Measurements from ENCODE around the gene TSHZ2. TPM values are rescaled to one million over a fixed set of nuclear protein-coding genes. Genes with fewer than 3 reads are reported as not detected.

TSHZ2 gene
- total and polyA plus RNA-seq, 2 of the 4 experiments (the other 2 are of a cell fraction): under 0.01 to 0.02 TPM

- Histone ChIP-seq H4K5ac (ENCODE audit: low read depth, low read length) (no peak overlapping the region), H3K23ac (ENCODE audit: low read depth, low read length) (no peak overlapping the region), H3K36me3 (ENCODE audit: control insufficient read depth, insufficient read depth, low read length) (no peaks in the 10 kb centered on the region), H3K27me3 (ENCODE audit: control insufficient read depth, insufficient read depth, low read length) (no peaks in the 10 kb centered on the region), H2AK5ac (ENCODE audit: low read depth, low read length) (no peak overlapping the region), H3K18ac (ENCODE audit: low read depth, low read length) (no peak overlapping the region), H2AFZ (replicated peaks; ENCODE audit: low read length, poor library complexity) (no peak overlapping the region), H3K9me3 (ENCODE audit: control insufficient read depth, insufficient read depth, low read length) (no peaks in the 10 kb centered on the region), H3K4me1 (ENCODE audit: control insufficient read depth, insufficient read depth, low read length) (no peaks in the 10 kb centered on the region), H4K20me1 (ENCODE audit: insufficient read depth, low read length) (no peaks in the 10 kb centered on the region), H3K79me1 (ENCODE audit: low read depth in 1 of 2, low read length in 2 of 2) (no peaks in the 10 kb centered on the region), H2BK5ac (ENCODE audit: low read depth, low read length, poor library complexity, severe bottlenecking) (no peak overlapping the region), H3K4me2 (ENCODE audit: low read depth, low read length) (no peak overlapping the region), H2BK15ac (ENCODE audit: low read depth, low read length) (no peak overlapping the region), H3K4ac (ENCODE audit: low read depth, low read length) (no peak overlapping the region), H3K9ac (ENCODE audit: low read depth, low read length) (no peak overlapping the region), H2AK9ac (replicated peaks; ENCODE audit: low read depth, low read length, poor library complexity) (no peak overlapping the region), H3K14ac (replicated peaks; ENCODE audit: low read depth, low read length) (no peak overlapping the region), H2BK120ac (ENCODE audit: low read depth, low read length) (no peak overlapping the region), H2BK20ac (ENCODE audit: low read depth, low read length) (no peak overlapping the region), H4K91ac (ENCODE audit: insufficient read depth, low read depth, low read length) (no peak overlapping the region), H3K9me1 (ENCODE audit: insufficient read depth, low read length) (no peaks in the 10 kb centered on the region), H4K8ac (ENCODE audit: low read depth in 2 of 2, low read length in 2 of 2) (no peak overlapping the region), H3K4me3 (ENCODE audit: insufficient read depth, low read depth, low read length) (no peak overlapping the region), H3K27ac (ENCODE audit: insufficient read depth, low read length) (no peak overlapping the region), H3K56ac (ENCODE audit: extremely low read depth, insufficient read depth, low read length) (no peak overlapping the region)
- DNase-seq: no peak
- TF ChIP-seq CHD1 (IDR thresholded peaks at IDR 0.05; ENCODE audit: low read depth, low read length): no peak
- TF ChIP-seq NFE2L2 (IDR thresholded peaks at IDR 0.05; ENCODE audit: low read depth, low read length): no peak
- no peak for TF ChIP-seq POLR2A (IDR thresholded peaks at IDR 0.05; ENCODE audit: low read depth, low read length)
- no peak for TF ChIP-seq MAFK (IDR thresholded peaks at IDR 0.05; ENCODE audit: low read depth, low read length)
- TF ChIP-seq SMC3 (IDR thresholded peaks at IDR 0.05; ENCODE audit: low read depth, low read length): no peak
- TF ChIP-seq RCOR1 (IDR thresholded peaks at IDR 0.05; ENCODE audit: insufficient replicate concordance, low read length): no peak
- TF ChIP-seq MAZ (IDR thresholded peaks at IDR 0.05; ENCODE audit: borderline replicate concordance, low read depth, low read length): no peak
- 100% methylated on average over 2 of the region's 6 CpGs; no CpG with 5 or more reads in 1 of the 2 experiments for WGBS, 2 experiments (ENCODE audit: extremely low coverage in 2 of 2, insufficient read length in 1 of 2)
- no TSS peak for BruUV-seq (replicated peaks)
- dilution Hi-C loops (cut with HindIII; ENCODE audit: low sequenced_read_pairs, unreplicated experiment): no loop called here
- ChIA-PET CTCF (no interaction called here), POLR2A (ENCODE audit: unreplicated experiment) (no interaction called here)
- ATAC-seq (ENCODE audit: low read depth): no peak
- intact Hi-C loops (cut with micrococcal nuclease): no loop called here
- in situ Hi-C loops (cut with MboI; ENCODE audit: low sequenced_read_pairs): loop anchor here (25.0 kb wide), 1 partner anchor 889 kb away; no protein-coding TSS in a partner anchor
Measured at GRCh38 chr20:53201588-53201987, 229.4 kb downstream of the TSHZ2 start.

Data from IMR-90 (cell line).